GM19023 (cell line): ENCODE results near the gene DVL3.
A peak's percentile ranks its signal among the peaks of the same experiment; 100 is the strongest.
"Not testable (repeated sequence)": the region's sequence is repeated elsewhere in the genome, so short reads cannot be mapped to it uniquely, and the experiment has no call there.

Experiments used
- ATAC-seq: cut with Tn5 transposase; IDR thresholded peaks from one replicate; pipeline ENCODE4 v1.9.1; 2021; ENCODE audit warnings: mild to moderate bottlenecking, moderate library complexity; ENCODE audit not compliant: unreplicated experiment

DVL3 gene

GRCh38 chr3:184155644-184156521 lies 706 bp downstream of the DVL3 start:
- ATAC-seq, result peak; percentile 40

DNA sequence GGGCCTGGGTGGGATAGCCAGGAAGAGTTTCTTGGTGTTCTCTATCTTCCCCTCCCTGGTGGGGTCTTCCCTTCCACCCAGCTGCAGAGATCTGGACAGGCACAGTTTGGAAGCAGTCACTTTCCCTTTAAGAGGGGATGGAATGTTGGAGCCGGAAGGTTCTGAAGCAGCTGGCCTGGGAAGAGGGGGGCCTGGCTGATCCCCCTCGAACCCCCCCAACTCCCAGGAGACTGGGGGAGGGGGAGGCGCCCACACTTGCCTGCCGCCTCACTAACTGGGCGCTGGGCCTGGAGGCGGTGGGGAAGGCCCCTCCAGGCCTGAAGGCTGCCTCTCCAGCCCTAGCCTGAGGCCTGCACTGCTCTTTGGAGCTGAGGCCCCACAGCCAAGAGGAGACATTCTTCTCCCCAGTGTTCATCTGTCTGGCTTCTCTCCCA lies 1.4 kb downstream of the DVL3 start:
- no peak for ATAC-seq

GRCh38 chr3:184157206-184157605 lies 2.0 kb downstream of the DVL3 start:
- ATAC-seq, result no peak

- ATAC-seq, result no peak
Measured at GRCh38 chr3:184158404-184158803, 3.2 kb downstream of the DVL3 start.

GRCh38 chr3:184160456-184160855 lies 5.3 kb downstream of the DVL3 start:
- ATAC-seq, result no peak

DNA sequence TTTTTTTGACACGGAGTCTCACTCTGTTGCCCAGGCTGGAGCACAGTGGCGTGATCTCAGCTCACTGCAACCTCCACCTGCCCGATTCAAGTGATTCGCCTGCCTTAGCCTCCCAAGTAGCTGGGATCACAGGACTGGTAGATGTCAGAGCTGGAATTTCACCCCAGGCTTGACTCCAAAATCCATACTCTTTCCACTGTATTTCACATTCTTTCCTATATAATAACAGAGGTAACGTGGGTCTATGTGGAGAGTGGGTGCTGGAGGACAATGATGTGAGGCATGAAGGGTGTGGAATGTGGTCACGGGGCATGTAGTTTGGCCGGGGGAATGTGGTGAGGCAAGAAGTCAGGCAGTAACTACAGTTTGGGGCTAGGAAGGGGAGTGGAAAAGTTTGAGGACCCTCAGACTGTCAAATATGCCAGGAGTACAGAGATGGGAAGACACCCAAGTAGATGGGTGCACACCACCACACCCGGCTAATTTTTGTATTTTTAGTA lies 7.4 kb downstream of the DVL3 start:
- not testable (repeated sequence) for ATAC-seq

- ATAC-seq, result no peak
Measured at GRCh38 chr3:184164648-184165330, 9.6 kb downstream of the DVL3 start.

DNA sequence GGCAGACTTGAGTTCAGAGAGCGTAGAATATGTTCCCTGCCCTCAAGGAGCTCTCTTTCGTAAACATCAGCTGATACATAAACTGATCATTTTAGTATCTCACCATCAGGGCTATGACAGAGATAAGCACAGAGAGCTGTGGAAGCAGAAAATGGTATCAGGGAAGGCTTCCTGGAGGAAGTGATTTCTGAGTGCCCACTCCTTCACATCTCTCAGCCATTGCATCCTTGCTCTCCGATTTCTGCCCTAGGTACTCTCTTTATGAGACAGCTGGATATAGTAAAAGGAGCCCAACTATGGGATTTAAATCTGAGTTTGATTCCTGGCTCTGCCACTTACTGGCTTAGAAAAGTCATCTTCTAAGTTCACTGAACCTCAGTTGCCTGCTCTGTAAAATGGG lies 10.4 kb downstream of the DVL3 start:
- ATAC-seq, result no peak

GRCh38 chr3:184166671-184167070 lies 11.5 kb downstream of the DVL3 start:
- no peak for ATAC-seq

DNA sequence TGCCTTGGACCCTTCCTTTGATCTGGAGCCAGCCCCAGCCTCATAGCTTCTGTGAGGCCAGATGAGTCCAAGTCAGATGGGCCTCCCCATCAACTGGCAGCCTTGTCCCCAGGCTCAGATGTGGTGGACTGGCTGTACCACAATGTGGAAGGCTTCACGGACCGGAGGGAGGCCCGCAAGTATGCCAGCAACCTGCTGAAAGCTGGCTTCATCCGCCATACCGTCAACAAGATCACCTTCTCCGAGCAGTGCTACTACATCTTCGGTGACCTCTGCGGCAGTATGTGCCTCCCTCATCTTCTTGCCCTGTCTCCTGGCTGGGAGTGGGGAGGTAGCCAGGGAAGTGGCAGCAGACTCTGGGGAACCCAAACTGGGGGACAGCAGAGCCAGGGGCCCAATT lies 12.6 kb downstream of the DVL3 start:
- ATAC-seq, result no peak

GRCh38 chr3:184168363-184169120 lies 13.4 kb downstream of the DVL3 start:
- ATAC-seq, result no peak

- ATAC-seq, result no peak
Measured at GRCh38 chr3:184169896-184170875, 15.0 kb downstream of the DVL3 start.

- no peak for ATAC-seq
Measured at GRCh38 chr3:184171562-184171961, 16.4 kb downstream of the DVL3 start.

DNA sequence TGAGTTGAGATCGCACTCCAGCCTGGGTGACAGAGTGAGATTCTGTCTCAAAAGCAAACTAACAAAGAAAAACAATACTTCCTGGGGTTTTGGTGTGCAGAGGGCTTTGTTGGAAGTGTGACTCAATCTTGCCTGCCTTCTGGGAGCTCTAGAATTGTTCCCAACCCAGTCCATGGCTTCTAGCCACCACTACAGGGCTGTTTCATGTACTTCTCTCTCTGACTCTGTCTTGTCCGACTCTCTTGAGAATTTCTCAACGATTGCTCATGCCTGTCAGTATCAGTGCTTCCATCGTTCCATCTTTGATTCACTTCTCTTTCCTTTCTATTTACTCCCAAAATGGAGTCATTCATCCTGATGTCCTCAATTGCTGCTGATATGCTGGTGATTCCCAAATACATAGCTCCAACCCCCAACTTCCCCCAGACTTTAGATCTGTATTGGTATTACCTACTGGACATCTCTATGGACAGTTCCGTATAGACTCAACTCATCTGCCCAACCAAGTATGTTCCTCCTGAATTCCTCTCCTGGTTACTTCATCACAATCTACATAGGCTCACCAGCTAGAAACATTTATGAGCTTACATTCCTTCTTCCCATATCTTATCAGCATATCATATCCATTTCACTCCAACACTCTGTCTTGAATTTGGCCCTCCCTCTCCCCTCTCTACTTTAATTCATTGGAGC lies 17.6 kb downstream of the DVL3 start:
- ATAC-seq, result no peak

GRCh38 chr3:184173374-184173722 lies 18.2 kb downstream of the DVL3 start:
- no peak for ATAC-seq

GRCh38 chr3:184174284-184174645 lies 19.1 kb downstream of the DVL3 start:
- ATAC-seq, result no peak

DNA sequence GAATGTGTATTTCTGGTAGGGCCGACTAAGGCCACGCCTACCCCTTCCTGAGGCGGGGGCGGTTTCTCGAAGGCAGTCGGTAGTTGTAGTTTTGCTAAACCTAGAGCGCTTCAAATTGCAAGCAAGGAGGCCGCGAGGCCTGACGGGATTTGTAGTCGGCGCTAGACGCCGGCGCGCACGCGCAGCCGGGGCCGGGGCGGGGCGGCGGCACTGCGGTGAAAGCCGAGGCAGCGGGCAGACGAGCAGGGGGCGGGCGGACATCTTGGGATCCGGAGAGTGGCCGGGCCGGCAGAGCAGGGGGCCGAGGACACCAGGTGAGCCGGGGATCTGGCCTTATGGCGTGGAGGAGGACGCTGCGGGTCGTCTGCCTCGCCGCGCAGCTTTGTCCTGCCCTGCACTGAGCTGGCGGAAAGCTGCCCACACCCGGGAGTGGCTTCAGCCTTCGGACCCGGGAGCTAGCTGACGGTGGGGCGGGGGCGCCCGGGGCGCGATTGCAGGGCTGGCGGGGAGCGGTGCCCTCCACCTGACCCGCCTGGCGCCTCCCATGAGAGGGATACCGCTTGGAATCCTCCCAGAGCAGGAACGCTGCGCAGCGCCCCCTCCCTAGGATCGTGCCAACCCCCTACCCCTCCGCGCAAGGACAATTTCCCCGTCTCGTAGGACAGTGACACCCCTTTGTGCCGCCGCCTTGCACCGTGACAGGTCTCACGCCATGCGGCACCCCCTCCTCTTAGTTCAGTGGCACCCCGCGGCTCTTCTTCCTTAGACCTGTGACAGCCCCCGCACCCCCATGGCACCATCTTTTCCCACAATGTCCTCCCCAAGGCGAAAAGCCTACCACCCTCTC lies 19.7 kb downstream of the DVL3 start, which contains the start of gene AP2M1:
AP2M1 (plus strand) TSS at position 210 of the 847 bp plus-strand sequence. CDS start 2,139 bp downstream, outside the sequence.
- peak; percentile 97 for ATAC-seq

DNA sequence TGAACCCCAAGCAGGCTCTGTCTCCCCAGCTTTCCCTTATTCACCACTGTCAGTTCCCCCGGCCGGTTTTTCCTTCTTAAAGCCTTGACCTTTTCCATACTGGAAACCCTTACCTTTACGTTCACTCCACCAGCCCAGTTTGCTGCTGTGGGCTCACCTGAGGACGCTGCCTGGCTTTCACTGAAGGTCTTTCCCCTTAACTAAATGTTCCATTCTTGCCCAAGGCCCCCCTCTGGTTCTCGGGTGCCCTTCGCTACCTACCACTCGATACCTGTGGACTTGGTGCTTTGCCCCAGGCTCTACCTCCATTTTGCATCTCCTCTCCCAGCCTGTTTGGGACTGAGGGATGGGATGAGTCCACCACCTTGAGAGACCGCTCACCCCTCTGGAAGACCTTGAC lies 20.3 kb downstream of the DVL3 start:
- no peak for ATAC-seq

- ATAC-seq, result no peak
Measured at GRCh38 chr3:184175981-184176376, 20.8 kb downstream of the DVL3 start.
